Non-pigmented ciliary epithelial cell (primary cell): ENCODE measurements around the gene CDYL.

Source experiments
- DNase-seq: peaks from one replicate; pipeline ENCODE4 v3.0.0-alpha.2; 2010; ENCODE audit warnings: low read depth

Gene CDYL

GRCh38 chr6:4885341-4885933 is 109.2 kb downstream of the CDYL start:
- DNase-seq, result no peak

- DNase-seq, result no peak
Observed at GRCh38 chr6:4888841-4889240, 112.6 kb downstream of the CDYL start.

- no peak for DNase-seq
Observed at GRCh38 chr6:4889701-4890100, 113.5 kb downstream of the CDYL start.

DNA sequence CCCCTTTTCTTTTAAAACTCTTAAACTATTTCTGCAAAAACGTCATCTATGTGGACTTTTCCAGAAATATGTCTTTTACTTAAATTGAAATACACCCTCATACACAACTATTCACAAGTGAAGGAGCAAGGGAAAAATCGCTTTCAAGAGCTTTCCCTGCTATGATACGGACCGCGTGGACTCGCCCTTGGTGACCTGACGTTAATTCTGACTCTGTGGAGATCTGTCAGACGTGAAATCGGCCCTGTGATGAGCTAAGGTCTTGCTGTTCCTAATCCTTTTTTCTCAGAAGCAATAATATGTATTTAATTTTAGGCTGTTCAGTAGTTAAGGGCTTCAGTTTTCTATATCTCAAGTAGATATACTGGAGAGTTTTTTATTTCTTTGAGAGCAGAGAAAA is 114.0 kb downstream of the CDYL start:
- no peak for DNase-seq

DNA sequence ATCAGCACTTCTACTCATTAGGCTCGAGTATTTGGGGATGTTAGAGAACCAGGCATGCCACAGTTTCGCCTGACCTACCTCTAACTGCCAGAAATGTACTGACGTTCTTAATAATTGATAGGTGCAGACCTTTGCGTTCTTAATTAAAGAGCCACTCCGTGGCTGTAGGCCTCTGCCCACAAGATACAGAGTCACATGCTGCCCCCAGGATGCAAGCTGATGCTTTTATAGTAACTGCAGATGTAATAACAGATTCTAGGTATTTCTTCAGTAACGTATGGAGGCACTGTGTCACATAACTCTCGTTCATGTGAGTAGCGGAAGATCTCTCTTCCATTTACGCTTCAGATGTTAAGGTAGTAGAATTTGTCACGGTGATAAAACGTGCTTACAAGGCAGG is 114.4 kb downstream of the CDYL start:
- DNase-seq, result no peak

DNA sequence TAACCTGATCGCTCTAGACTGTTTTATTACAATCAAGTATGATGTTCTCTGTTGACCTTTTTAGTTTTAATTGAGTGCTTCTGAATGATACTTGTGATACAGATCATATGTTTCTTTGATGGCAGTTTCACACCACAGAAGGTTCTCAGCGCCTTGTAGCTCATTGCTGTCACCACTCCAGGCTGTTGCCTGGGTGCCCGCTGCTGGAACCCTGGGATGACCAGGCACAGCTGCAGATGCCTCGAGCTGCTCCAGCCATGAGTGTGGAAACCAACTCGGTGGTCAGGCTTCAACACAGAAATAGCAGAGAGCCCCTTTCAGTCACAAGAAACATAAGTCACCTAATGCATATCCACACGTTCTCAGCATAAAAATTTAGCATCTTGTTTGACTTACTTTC is 114.9 kb downstream of the CDYL start:
- DNase-seq, result no peak

GRCh38 chr6:4892785-4893485 is 116.7 kb downstream of the CDYL start:
- DNase-seq, result no peak

- DNase-seq, result no peak
Observed at GRCh38 chr6:4894049-4894448, 117.8 kb downstream of the CDYL start.

DNA sequence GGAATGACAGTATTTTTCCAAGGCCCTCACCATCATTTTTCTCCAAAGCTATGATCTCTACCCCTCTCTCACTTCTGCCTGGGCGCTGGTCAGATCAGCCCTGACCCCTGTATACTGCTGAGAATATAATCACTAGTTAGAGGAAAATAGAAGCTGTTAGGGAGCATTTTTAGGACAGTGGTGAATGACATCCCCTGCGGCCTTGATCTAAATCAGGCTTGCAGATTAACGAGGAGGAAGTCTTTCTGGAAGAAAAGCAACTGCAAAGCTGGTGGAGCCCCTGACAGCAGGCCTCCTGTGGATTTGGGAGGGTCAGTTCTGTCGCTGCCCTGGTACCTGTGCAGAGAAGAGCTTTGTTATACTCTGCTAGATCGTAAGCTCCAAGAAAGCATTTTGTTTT is 119.8 kb downstream of the CDYL start:
- no peak for DNase-seq

- no peak for DNase-seq
Observed at GRCh38 chr6:4896401-4896800, 120.2 kb downstream of the CDYL start.

GRCh38 chr6:4899249-4900034 is 123.2 kb downstream of the CDYL start:
- no peak for DNase-seq

- DNase-seq, result no peak
Observed at GRCh38 chr6:4901386-4902061, 125.3 kb downstream of the CDYL start.

- no peak for DNase-seq
Observed at GRCh38 chr6:4902363-4902762, 126.2 kb downstream of the CDYL start.

DNA sequence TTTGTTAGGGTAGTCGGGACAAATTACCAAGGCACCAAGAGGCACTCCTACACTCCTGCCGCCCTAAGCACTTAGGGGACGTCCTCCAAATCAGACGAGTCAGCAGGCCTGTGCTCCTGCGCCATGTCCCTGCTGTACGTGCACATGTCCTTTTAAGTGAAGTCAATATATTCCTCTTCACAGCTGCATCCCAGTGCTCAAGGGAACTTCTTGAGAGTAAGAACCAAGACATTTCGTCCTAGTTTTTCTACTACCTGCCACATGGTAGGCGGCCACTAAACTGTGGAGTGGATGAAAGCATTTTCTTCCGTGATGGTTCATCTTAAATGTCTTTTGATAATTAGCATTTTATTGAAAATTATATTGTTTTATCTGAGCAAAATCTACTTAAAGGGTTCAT is 126.9 kb downstream of the CDYL start:
- DNase-seq, result no peak

DNA sequence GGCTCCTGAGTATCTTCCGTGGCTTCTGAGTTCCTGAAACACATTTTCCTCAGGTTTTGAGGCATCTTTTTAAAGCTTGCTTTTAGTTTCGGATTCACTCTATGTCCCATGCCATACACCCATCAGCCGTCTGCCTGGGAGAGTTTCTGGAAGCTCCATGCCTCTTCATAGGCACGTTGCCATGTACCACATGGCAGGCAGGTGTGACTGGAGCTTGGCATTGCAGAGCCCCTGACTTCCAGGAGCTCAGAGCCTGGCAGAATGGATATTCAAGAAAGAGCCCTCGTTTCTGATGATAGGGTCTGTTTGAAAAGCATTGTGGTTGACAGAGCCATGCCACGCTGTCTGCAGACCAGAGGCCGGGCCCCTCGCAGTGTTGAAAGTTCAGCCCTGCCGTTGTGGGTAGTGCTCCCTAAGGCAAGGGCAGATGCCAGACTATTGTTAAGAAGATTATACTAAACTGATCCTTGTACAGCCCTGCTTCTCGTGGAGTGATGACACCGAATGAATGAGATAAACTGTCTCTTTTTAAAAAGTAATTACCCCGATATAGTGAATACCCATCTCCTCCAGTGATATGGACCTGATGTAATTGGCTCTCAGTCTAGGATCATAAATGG is 127.7 kb downstream of the CDYL start:
- no peak for DNase-seq

- no peak for DNase-seq
Observed at GRCh38 chr6:4904461-4905025, 128.3 kb downstream of the CDYL start.

DNA sequence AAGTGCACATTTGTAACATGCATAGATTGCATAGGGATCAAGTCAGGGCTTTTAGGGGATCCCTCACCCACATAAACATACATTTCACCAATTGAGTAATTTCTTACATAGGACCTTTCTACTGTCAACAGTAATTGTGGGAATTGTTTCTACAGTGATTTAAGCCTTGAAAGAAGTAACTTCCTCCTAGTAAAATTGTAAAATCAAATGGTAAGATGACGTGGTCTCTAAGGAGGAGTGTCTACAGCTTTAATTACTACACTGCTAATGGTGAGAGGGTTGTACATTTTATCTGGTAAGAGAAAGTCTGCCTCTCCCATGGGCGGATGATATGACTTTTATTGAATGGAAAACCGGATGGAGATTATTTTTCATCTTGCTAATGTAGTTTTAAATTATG is 129.6 kb downstream of the CDYL start:
- DNase-seq, result no peak

- DNase-seq, result no peak
Observed at GRCh38 chr6:4906293-4907276, 130.4 kb downstream of the CDYL start.

DNA sequence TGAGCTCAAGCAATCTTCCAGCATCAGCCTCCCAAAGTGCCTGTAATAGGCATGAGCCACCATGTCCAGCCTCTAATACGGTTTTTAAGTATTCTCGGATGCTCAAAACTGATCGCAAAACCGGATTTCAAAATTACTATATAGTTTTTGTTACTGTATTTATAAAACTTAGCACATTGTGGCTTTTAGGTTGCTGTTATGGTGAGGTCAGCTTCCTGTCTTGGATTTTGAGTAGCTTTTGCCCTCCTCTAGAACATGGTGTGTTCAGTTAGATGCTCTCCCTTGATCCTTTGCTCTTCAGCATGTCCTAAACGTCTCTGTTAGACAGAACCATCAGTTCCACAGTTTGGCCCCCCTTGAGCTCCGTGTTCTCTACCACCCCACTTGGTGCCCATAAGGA is 131.4 kb downstream of the CDYL start:
- no peak for DNase-seq

DNA sequence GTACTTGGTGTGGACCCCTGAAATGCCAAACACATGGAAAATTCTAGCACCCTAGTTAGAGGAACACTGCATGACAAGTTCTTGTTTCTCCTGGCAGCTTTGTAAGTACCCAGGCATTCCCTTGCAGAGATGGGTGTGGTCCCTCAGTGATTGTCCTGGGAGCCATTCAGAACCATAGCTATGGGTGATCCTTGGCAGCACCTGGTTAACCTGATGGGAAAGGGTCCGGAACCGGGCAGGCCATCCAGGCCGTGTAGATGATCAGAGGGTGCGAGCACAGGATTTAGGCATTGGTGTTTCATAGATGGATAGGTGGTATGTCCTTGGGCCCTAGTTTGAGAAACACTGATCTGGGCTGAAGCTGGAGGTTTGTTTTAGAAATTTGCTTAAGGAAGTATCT is 131.9 kb downstream of the CDYL start:
- no peak for DNase-seq
